Erythroblast (primary cell): ENCODE results near the gene NAPA.

Experiments used
- GATA1 ChIP-seq: IDR thresholded peaks from 2 replicates; pipeline ENCODE4 v1.6.1; 2011; ENCODE audit warnings: low read depth, mild to moderate bottlenecking, control low read depth, low read length, moderate library complexity
- POLR2A ChIP-seq: IDR thresholded peaks from 2 replicates; pipeline ENCODE4 v1.6.1; 2011; ENCODE audit warnings: mild to moderate bottlenecking, low read length

DNA sequence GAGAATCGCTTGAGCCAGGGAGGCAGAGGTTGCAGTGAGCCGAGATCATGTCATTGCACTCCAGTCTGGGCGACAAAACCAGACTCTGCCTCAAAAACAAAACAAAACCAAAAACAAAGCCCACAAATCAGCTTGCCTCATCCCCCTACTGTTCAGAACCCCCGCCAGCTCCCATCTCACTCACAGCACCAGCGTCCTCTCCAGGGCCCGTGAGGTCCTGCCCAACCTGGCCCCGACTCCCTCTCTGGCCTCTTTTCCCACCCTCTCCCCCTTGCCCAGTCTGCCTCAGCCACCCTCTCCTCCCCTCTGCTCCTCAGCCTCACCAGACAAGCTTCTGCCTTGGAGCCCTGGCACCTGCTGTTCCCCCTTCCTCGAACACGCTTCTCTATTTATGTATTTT, 46.9 kb downstream of the NAPA start:
- no peak for TF ChIP-seq POLR2A
- TF ChIP-seq GATA1, result no peak
